ENCODE results near the gene E2F3.

GRCh38 chr6:20540683-20541082 is 139.0 kb downstream of the E2F3 start:
- no peak for TF ChIP-seq ZFP3 (CRISPR knock-in tag; IDR thresholded peaks at IDR 0.05)
- no peak for TF ChIP-seq CSDC2 (CRISPR knock-in tag; IDR thresholded peaks at IDR 0.05)
- TF ChIP-seq ZNF565 (CRISPR knock-in tag; conservative IDR thresholded peaks at IDR 0.05; ENCODE audit: low read depth): no peak
- TF ChIP-seq PATZ1 (CRISPR knock-in tag; IDR thresholded peaks at IDR 0.05; ENCODE audit: borderline replicate concordance): no peak
- no peak for TF ChIP-seq GLIS3 (CRISPR knock-in tag; IDR thresholded peaks at IDR 0.05)
